K562 (cell line): ENCODE measurements around the gene RNASE7. TPM values are rescaled to one million over a fixed set of nuclear protein-coding genes. Genes with fewer than 3 reads are reported as not detected.

ENCODE experiments used
- ATAC-seq: fragments of 200-7000 bp; cut with Tn5 transposase; 3 replicates; pipeline ENCODE4 v1.9.1; 2020; ENCODE audit warnings: moderate library complexity
- BruUV-seq: library from RNA; stranded (reverse); fragments of 400-500 nt; replicated peaks from 2 replicates; lab custom pipeline; 2021; lab: Mats Ljungman, UMichigan
- CTCF ChIA-PET: fragments of 300-600 bp; formaldehyde crosslinking; extraction: SDS; loops from one replicate; lab custom pipeline; 2021; ENCODE audit warnings: low intra/inter-chr PET ratio; lab: Yijun Ruan, JAX
- POLR2A ChIA-PET: fragments of 300-600, 350-650 bp; sonication (Branson Sonifier 250); formaldehyde crosslinking; extraction: SDS; loops from one replicate; lab custom pipeline; 2021; ENCODE audit warnings: antibody characterized with exemption, inconsistent platforms; lab: Yijun Ruan, JAX
- DNase-seq, 4 experiments: peaks; one replicate each; pipeline versions ENCODE4 v3.0.0 to v3.0.0-alpha.2; 2011 to 2018; ENCODE audit warnings: low spot score in 3 of 4, mixed read lengths in 3 of 4; ENCODE audit errors: extremely low read depth in 1 of 4
- FAIRE-seq: peaks from 2 replicates; lab custom pipeline; 2011; peaks lifted over from hg19 to GRCh38; lab: Jason Lieb, UNC
- H2AFZ ChIP-seq: 2 replicates; pipeline ENCODE4 v1.6.0; 2011; ENCODE audit warnings: low read depth, low read length, control low read depth, inconsistent platforms
- H3K27ac ChIP-seq: fragments of 200-600 bp; 3 replicates; pipeline ENCODE4 v1.8.0; 2011; ENCODE audit warnings: low read depth, mild to moderate bottlenecking, control low read depth, inconsistent platforms, low read length, moderate library complexity, mixed read lengths; ENCODE audit errors: extremely low read depth
- H3K27me3 ChIP-seq, 2 experiments: fragments of 300-600 bp in 1 of 2; 2 replicates in 1 of 2; 3 replicates in 1 of 2; pipeline versions ENCODE4 v1.6.0 to v1.8.0; 2011; ENCODE audit warnings: inconsistent platforms in 2 of 2, low read length in 2 of 2, mild to moderate bottlenecking in 1 of 2, mixed read lengths in 1 of 2, moderate library complexity in 1 of 2; ENCODE audit not compliant: control insufficient read depth in 2 of 2, insufficient read depth in 2 of 2
- H3K36me3 ChIP-seq: fragments of 300-600 bp; 3 replicates; pipeline ENCODE4 v1.8.0; 2011; ENCODE audit warnings: mild to moderate bottlenecking, low read length, inconsistent platforms; ENCODE audit not compliant: control insufficient read depth, insufficient read depth
- H3K4me1 ChIP-seq, 2 experiments: fragments of 200-600 bp in 1 of 2; replicated peaks in 1 of 2; 2 replicates in 1 of 2; 3 replicates in 1 of 2; pipeline versions ENCODE4 v1.5.1 to v1.8.0; 2011; ENCODE audit warnings: inconsistent platforms in 2 of 2, low read length in 2 of 2, mild to moderate bottlenecking in 1 of 2, mixed read lengths in 1 of 2, moderate library complexity in 1 of 2; ENCODE audit not compliant: control insufficient read depth in 2 of 2, insufficient read depth in 2 of 2
- H3K4me2 ChIP-seq: 2 replicates; pipeline ENCODE4 v1.6.1; 2011; ENCODE audit warnings: low read length, control low read depth, inconsistent platforms, mixed read lengths; ENCODE audit not compliant: insufficient read depth
- H3K4me3 ChIP-seq: fragments of 200-600 bp; sonication (generic), shearing (Covaris generic); 2 replicates; pipeline ENCODE4 v1.5.1; 2016; ENCODE audit warnings: control low read depth, inconsistent platforms
- H3K79me2 ChIP-seq: fragments of 200-600 bp; 3 replicates; pipeline ENCODE4 v1.8.0; 2011; ENCODE audit warnings: low read length, inconsistent platforms; ENCODE audit not compliant: control insufficient read depth, insufficient read depth
- H3K9ac ChIP-seq, 2 experiments: 2 replicates each; pipeline versions ENCODE4 v1.6.0 to v1.6.1; 2011; ENCODE audit warnings: low read depth in 2 of 2, low read length in 2 of 2, control low read depth in 1 of 2, inconsistent platforms in 1 of 2, mild to moderate bottlenecking in 1 of 2, mixed read lengths in 1 of 2; ENCODE audit not compliant: insufficient read depth in 1 of 2
- H3K9me1 ChIP-seq: one replicate; pipeline ENCODE4 v1.6.0; 2011; ENCODE audit warnings: inconsistent platforms, mild to moderate bottlenecking, low read length, moderate library complexity; ENCODE audit not compliant: control insufficient read depth, insufficient read depth
- H3K9me3 ChIP-seq: replicated peaks from 2 replicates; pipeline ENCODE4 v1.5.1; 2011; ENCODE audit warnings: low read depth, low read length, inconsistent platforms; ENCODE audit not compliant: control insufficient read depth, insufficient read depth
- H4K20me1 ChIP-seq: replicated peaks from 2 replicates; pipeline ENCODE4 v1.6.1; 2011; ENCODE audit warnings: low read length, inconsistent platforms, mixed read lengths; ENCODE audit not compliant: control insufficient read depth, insufficient read depth
- CCAR2 ChIP-seq: fragments of 200-400 bp; formaldehyde crosslinking; IDR thresholded peaks from 2 replicates; pipeline ENCODE4 v1.6.1; 2017; ENCODE audit warnings: mild to moderate bottlenecking, low read depth, low read length
- PHB2 ChIP-seq: fragments of 450-650 bp; IDR thresholded peaks from 2 replicates; pipeline ENCODE4 v1.6.1; 2017; ENCODE audit warnings: low read depth
- RCOR1 ChIP-seq, 2 experiments: IDR thresholded peaks; 2 replicates each; pipeline ENCODE4 v1.6.1; 2012; ENCODE audit warnings: low read depth in 2 of 2, low read length in 2 of 2, borderline replicate concordance in 1 of 2, improper control_type of control experiment in 1 of 2
- SMAD1 ChIP-seq: fragments of 150-350 bp; IDR thresholded peaks from 2 replicates; pipeline ENCODE4 v1.6.1; 2014; ENCODE audit warnings: low read length, low read depth; ENCODE audit not compliant: partially characterized antibody
- ZBTB17 ChIP-seq: fragments of 450-650 bp; formaldehyde crosslinking; IDR thresholded peaks from 2 replicates; pipeline ENCODE4 v1.4.0; 2020; ENCODE audit warnings: mild to moderate bottlenecking
- ZBTB2 ChIP-seq: fragments of 450-650 bp; IDR thresholded peaks from 2 replicates; pipeline ENCODE4 v1.6.1; 2016; ENCODE audit warnings: antibody characterized with exemption
- ZMIZ1 ChIP-seq, 2 experiments: fragments of 150-350 bp in 1 of 2; IDR thresholded peaks; 2 replicates each; pipeline ENCODE4 v1.6.1; 2012 to 2016; ENCODE audit warnings: low read depth in 2 of 2, low read length in 2 of 2, mild to moderate bottlenecking in 1 of 2, moderate library complexity in 1 of 2
- WGBS: fragments of 100-300 bp; shearing (Covaris generic); methylation state at CpG from one replicate; pipeline ENCODE4 v1.1.6; 2016; ENCODE audit warnings: low coverage, mixed read lengths; ENCODE audit not compliant: insufficient coverage; ENCODE audit errors: missing lambda C conversion rate; 5-methylcytosine and 5-hydroxymethylcytosine counted together
- in situ Hi-C: fragments of 300-500 bp; cut with MboI; formaldehyde crosslinking; loops from 4 replicates; pipeline ENCODE4 v1.15.0; 2018; ENCODE audit warnings: inconsistent platforms, mixed read lengths
- intact Hi-C: fragments of 100-400 bp; cut with micrococcal nuclease; formaldehyde crosslinking; loops from 2 replicates; pipeline ENCODE4 v1.14.2; 2022
- polyA plus RNA-seq, 8 experiments: library from polyadenylated mRNA; depleted of rRNA in 4 of 8; stranded (reverse) in 5 of 8; unstranded in 3 of 8; fragments of >200 nt; fragmentation: Nextera tagmentation in 2 of 8; fragmentation: Illumina TruSeq in 1 of 8; extraction: Ambion mirVana in 2 of 8; extraction: Trizol in 1 of 8; gene quantifications; 2 replicates each; pipeline versions ENCODE4 v1.2.1 to v1.2.3, GENCODE V29; 2011 to 2014; ENCODE audit warnings: inconsistent platforms in 1 of 8, missing spikeins in 1 of 8
- total RNA-seq, 7 experiments: library from RNA; depleted of rRNA in 6 of 7; stranded (reverse); fragments of >200 nt in 6 of 7; fragmentation: Illumina TruSeq in 2 of 7; extraction: Trizol in 2 of 7; gene quantifications; 2 replicates each; pipeline versions ENCODE4 v1.2.1 to v1.2.3, GENCODE V29; 2011 to 2021; ENCODE audit warnings: low replicate concordance in 1 of 7

RNASE7 gene
- total and polyA plus RNA-seq, 9 of the 15 experiments (the other 6 are each of a cell fraction or from before 2014, with no cell fraction given), result not detected

DNA sequence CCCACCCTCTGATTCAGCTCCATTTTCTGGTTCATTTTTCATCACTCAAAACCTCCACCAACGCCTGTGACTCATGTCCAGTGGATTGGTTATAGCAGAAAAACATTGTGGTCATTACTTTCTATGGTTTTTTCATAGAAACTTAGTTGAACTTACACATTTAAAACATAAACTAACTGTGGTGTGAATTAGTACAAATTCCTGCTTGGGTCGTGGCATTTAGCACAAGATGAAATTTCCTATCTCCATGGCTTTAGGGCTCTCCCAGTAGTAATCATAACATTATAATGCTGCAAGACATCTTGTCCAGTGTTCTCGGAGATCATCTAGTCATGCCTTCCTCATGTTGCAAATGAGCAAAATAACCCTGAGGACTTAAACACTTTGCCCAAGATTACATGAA is 7.1 kb downstream of the RNASE7 start (continued):
- TF ChIP-seq ZBTB2 (no peak), CCAR2 (no peak), ZBTB17 (CRISPR knock-in tag) (peak; percentile 98), ZMIZ1 (IDR thresholded peaks at IDR 0.05; ENCODE audit: low read depth in 2 of 2, low read length in 2 of 2) (peak in 1 of 2 experiments; percentile 71; a peak in 1 of 4 replicates), SMAD1 (no peak)
- TF ChIP-seq, all 486 proteins: peak for 5

- Histone ChIP-seq H3K27ac (no peak overlapping the region), H3K9ac (no peak overlapping the region), H3K9me1 (no peaks in the 10 kb centered on the region), H3K4me3 (no peak overlapping the region), H3K4me2 (no peak overlapping the region), H2AFZ (no peak overlapping the region), H4K20me1 (no peaks in the 10 kb centered on the region), H3K9me3 (no peaks in the 10 kb centered on the region), H3K27me3 (no peaks in the 10 kb centered on the region), H3K79me2 (no peaks in the 10 kb centered on the region), H3K4me1 (peaks cover 0 to 3% of the 10 kb centered on the region in 2 experiments; a peak in 1 of 5 replicates), H3K36me3 (no peaks in the 10 kb centered on the region)
- 28% methylated on average over 3 of the region's 3 CpGs for WGBS
- intact Hi-C loops (no loop called here), in situ Hi-C loops (no loop called here)
- CTCF ChIA-PET, result no interaction called here
- BruUV-seq, result no TSS peak
- DNase-seq (no peak), FAIRE-seq (no peak), ATAC-seq (no peak)
- POLR2A ChIA-PET, result no interaction called here
- no peak for TF ChIP-seq RCOR1 (IDR thresholded peaks at IDR 0.05; ENCODE audit: borderline replicate concordance in 1 of 2, low read depth in 2 of 2, low read length in 2 of 2)
- TF ChIP-seq PHB2, result no peak
- TF ChIP-seq, all 486 proteins: peak for 0
These were observed 8.4 kb downstream of the RNASE7 start for GRCh38 chr14:21050597-21050996.
